ENCODE measurements around the gene RAPGEF4. TPM values are rescaled to one million over a fixed set of nuclear protein-coding genes. Genes with fewer than 3 reads are reported as not detected.

Gene RAPGEF4
- total RNA-seq, 1 experiment from 2014 or later: 0.59 TPM

GRCh38 chr2:172768401-172768800 lies 32.8 kb downstream of the RAPGEF4 start:
- no peak overlapping the region for H3K4me2 ChIP-seq (ENCODE audit: low read length)
- ATAC-seq (no peak), DNase-seq (ENCODE audit: low read depth, low spot score) (no peak)
- peaks cover 2% of the 10 kb centered on the region; the same call in 1 of the 2 replicates for H3K9me2 ChIP-seq (ENCODE audit: insufficient read depth)
- H3K36me3 ChIP-seq (ENCODE audit: control insufficient read depth in 1 of 2, insufficient read depth in 2 of 2, low read length in 2 of 2): no peaks in the 10 kb centered on the region
- H3K27ac ChIP-seq (ENCODE audit: low read depth, low read length): no peak overlapping the region
- ChIA-PET RAD21 (ENCODE audit: low non-redundant PET in 1 of 2, low total read pairs in 2 of 2, uncharacterized antibody in 2 of 2, unreplicated experiment in 2 of 2) (no interaction called here), CTCF (no interaction called here), POLR2A (no interaction called here)
- no TSS peak for BruUV-seq (replicated peaks)
- no peaks in the 10 kb centered on the region for H3K79me2 ChIP-seq (ENCODE audit: insufficient read depth, low read length)
- peaks cover 3% of the 10 kb centered on the region; the same call in 1 of the 2 replicates for H3K27me3 ChIP-seq (ENCODE audit: insufficient read depth, low read length)
- intact Hi-C loops (cut with micrococcal nuclease): no loop called here
- no peaks in the 10 kb centered on the region for H4K20me1 ChIP-seq (ENCODE audit: insufficient read depth)
- H3K4me1 ChIP-seq (ENCODE audit: control insufficient read depth in 1 of 2, insufficient read depth in 2 of 2, low read length in 2 of 2): no peaks in the 10 kb centered on the region
- TF ChIP-seq EZH2phosphoT487 (IDR thresholded peaks at IDR 0.05; ENCODE audit: borderline replicate concordance): no peak
- no peak for TF ChIP-seq SRF (IDR thresholded peaks at IDR 0.05; ENCODE audit: low read depth)
- TF ChIP-seq REST (IDR thresholded peaks at IDR 0.05; ENCODE audit: low read depth): no peak
- no peak for TF ChIP-seq ZNF274 (IDR thresholded peaks at IDR 0.05; ENCODE audit: low read depth, low read length)
- no peak for TF ChIP-seq EGR1 (IDR thresholded peaks at IDR 0.05; ENCODE audit: low read depth)
- no peak for TF ChIP-seq FOSL1 (IDR thresholded peaks at IDR 0.05; ENCODE audit: low read depth)
- no peak for TF ChIP-seq CTCF (IDR thresholded peaks at IDR 0.05 in 2 of 3, conservative IDR thresholded peaks at IDR 0.05 in 1 of 3; ENCODE audit: borderline replicate concordance in 1 of 3, insufficient read depth in 1 of 3, low read depth in 2 of 3, low read length in 2 of 3)
- H3K4me3 ChIP-seq (replicated peaks in 1 of 2; ENCODE audit: low read depth in 1 of 2, low read length in 2 of 2): no peak overlapping the region
- no peak overlapping the region for H3K9ac ChIP-seq (ENCODE audit: low read length)
- no peaks in the 10 kb centered on the region for H3K9me3 ChIP-seq (ENCODE audit: control insufficient read depth in 1 of 2, insufficient read depth in 1 of 2, low read depth in 1 of 2, low read length in 2 of 2)
- H2AFZ ChIP-seq (ENCODE audit: low read depth, low read length, poor library complexity, severe bottlenecking): no peak overlapping the region
